Measurements from ENCODE around the gene BTK. TPM values are rescaled to one million over a fixed set of nuclear protein-coding genes. Genes with fewer than 3 reads are reported as not detected.

The BTK gene
- 0.06 TPM in 1 of 2 replicates, not detected in the other for total RNA-seq
- polyA plus RNA-seq: 0.06 and 2.5 TPM in 2 replicates

- Histone ChIP-seq H3K36me3 (no peaks in the 10 kb centered on the region), H3K4me3 (no peak within 1 kb of the TSS), H3K27me3 (no peaks in the 10 kb centered on the region), H3K9me3 (ENCODE audit: low read depth) (no peaks in the 10 kb centered on the region), H3K4me1 (ENCODE audit: low read depth) (no peaks in the 10 kb centered on the region), H3K27ac (no peak within 1 kb of the TSS)
- TF ChIP-seq CTCF (IDR thresholded peaks at IDR 0.05; ENCODE audit: low read depth, low read length): no peak
- DNase-seq (ENCODE audit: low read depth in 1 of 2, low spot score in 1 of 2): no peak
These were observed at the start of gene BTK for GRCh38 chrX:101385795-101386541. BTK (minus strand) TSS chrX:101386191; CDS start chrX:101375284, 10,907 bp downstream.

GRCh38 chrX:101430457-101431078 lies 44.6 kb upstream of the BTK start:
- DNase-seq (ENCODE audit: low read depth in 1 of 2, low spot score in 1 of 2): no peak

GRCh38 chrX:101429934-101430333 lies 43.9 kb upstream of the BTK start:
- Histone ChIP-seq H3K27ac (no peak overlapping the region), H3K4me3 (no peak overlapping the region), H3K36me3 (no peaks in the 10 kb centered on the region), H3K9me3 (ENCODE audit: low read depth) (no peaks in the 10 kb centered on the region), H3K4me1 (ENCODE audit: low read depth) (no peaks in the 10 kb centered on the region), H3K27me3 (no peaks in the 10 kb centered on the region)
- DNase-seq (ENCODE audit: low read depth in 1 of 2, low spot score in 1 of 2): no peak
- no peak for TF ChIP-seq CTCF (IDR thresholded peaks at IDR 0.05; ENCODE audit: low read depth, low read length)

More at GRCh38 chrX:101430457-101431078, 44.6 kb upstream of the BTK start:
- no peak overlapping the region for H3K4me3 ChIP-seq
- no peaks in the 10 kb centered on the region for H3K36me3 ChIP-seq
- no peaks in the 10 kb centered on the region for H3K27me3 ChIP-seq
- no peak overlapping the region for H3K27ac ChIP-seq
- no peak for TF ChIP-seq CTCF (IDR thresholded peaks at IDR 0.05; ENCODE audit: low read depth, low read length)
- no peaks in the 10 kb centered on the region for H3K4me1 ChIP-seq (ENCODE audit: low read depth)
- no peaks in the 10 kb centered on the region for H3K9me3 ChIP-seq (ENCODE audit: low read depth)

GRCh38 chrX:101427954-101428353 lies 42.0 kb upstream of the BTK start:
- DNase-seq (ENCODE audit: low read depth in 1 of 2, low spot score in 1 of 2): no peak
- Histone ChIP-seq H3K4me3 (no peak overlapping the region), H3K36me3 (no peaks in the 10 kb centered on the region), H3K4me1 (ENCODE audit: low read depth) (no peaks in the 10 kb centered on the region), H3K9me3 (ENCODE audit: low read depth) (no peaks in the 10 kb centered on the region), H3K27me3 (no peaks in the 10 kb centered on the region), H3K27ac (no peak overlapping the region)
- TF ChIP-seq CTCF (IDR thresholded peaks at IDR 0.05; ENCODE audit: low read depth, low read length): no peak

GRCh38 chrX:101419489-101419888 lies 33.5 kb upstream of the BTK start:
- no peak for DNase-seq (ENCODE audit: low read depth in 1 of 2, low spot score in 1 of 2)
- TF ChIP-seq CTCF (IDR thresholded peaks at IDR 0.05; ENCODE audit: low read depth, low read length): no peak
- no peak overlapping the region for H3K4me3 ChIP-seq

More at GRCh38 chrX:101419489-101419888, 33.5 kb upstream of the BTK start:
- no peaks in the 10 kb centered on the region for H3K9me3 ChIP-seq (ENCODE audit: low read depth)
- H3K27ac ChIP-seq: no peak overlapping the region
- H3K4me1 ChIP-seq (ENCODE audit: low read depth): peaks cover 5% of the 10 kb centered on the region
- no peaks in the 10 kb centered on the region for H3K36me3 ChIP-seq
- H3K27me3 ChIP-seq: no peaks in the 10 kb centered on the region

Measured in cardiac muscle cell (in vitro differentiated cells and primary cell).